ENCODE data around the gene UBLCP1. TPM values are rescaled to one million over a fixed set of nuclear protein-coding genes. Genes with fewer than 3 reads are reported as not detected.
"Not testable (repeated sequence)": the region's sequence is repeated elsewhere in the genome, so short reads cannot be mapped to it uniquely, and the experiment has no call there.

Gene UBLCP1
- total RNA-seq, 1 experiment from 2014 or later, result 32.9 TPM

GRCh38 chr5:159260212-159260611, 2.9 kb upstream of the UBLCP1 start:
- intact Hi-C loops (cut with micrococcal nuclease), result loop anchor here (5.0 kb wide), 1 partner anchor 83 kb away; no protein-coding TSS in a partner anchor
- H3K36me3 ChIP-seq (ENCODE audit: control insufficient read depth in 1 of 2, insufficient read depth in 2 of 2, low read length in 2 of 2); H4K20me1 ChIP-seq (ENCODE audit: insufficient read depth); DNase-seq (ENCODE audit: low read depth, low spot score); CTCF ChIA-PET; H3K4me2 ChIP-seq (ENCODE audit: low read length); H3K9me3 ChIP-seq (ENCODE audit: control insufficient read depth in 1 of 2, insufficient read depth in 1 of 2, low read depth in 1 of 2, low read length in 2 of 2); H3K9ac ChIP-seq (ENCODE audit: low read length); BruUV-seq (replicated peaks); POLR2A ChIA-PET; H3K27ac ChIP-seq (ENCODE audit: low read depth, low read length); H3K9me2 ChIP-seq (ENCODE audit: insufficient read depth); H3K27me3 ChIP-seq (ENCODE audit: insufficient read depth, low read length); ATAC-seq; H3K4me3 ChIP-seq (replicated peaks in 1 of 2; ENCODE audit: low read depth in 1 of 2, low read length in 2 of 2); H2AFZ ChIP-seq (ENCODE audit: low read depth, low read length, poor library complexity, severe bottlenecking); RAD21 ChIA-PET (ENCODE audit: low non-redundant PET in 1 of 2, low total read pairs in 2 of 2, uncharacterized antibody in 2 of 2, unreplicated experiment in 2 of 2): not testable (repeated sequence)
- Histone ChIP-seq H3K79me2 (ENCODE audit: insufficient read depth, low read length) (peaks cover 20% of the 10 kb centered on the region), H3K4me1 (ENCODE audit: control insufficient read depth in 1 of 2, insufficient read depth in 2 of 2, low read length in 2 of 2) (peaks cover 0 to 17% of the 10 kb centered on the region in 2 experiments; a peak in 3 of 4 replicates)

GRCh38 chr5:159262472-159262858, 625 bp upstream of the UBLCP1 start:
- DNase-seq (ENCODE audit: low read depth, low spot score), result peak; percentile 18
- Histone ChIP-seq H3K27me3 (ENCODE audit: insufficient read depth, low read length) (no peaks in the 10 kb centered on the region), H2AFZ (ENCODE audit: low read depth, low read length, poor library complexity, severe bottlenecking) (peak overlapping the region; percentile 59), H3K79me2 (ENCODE audit: insufficient read depth, low read length) (peaks cover 37% of the 10 kb centered on the region), H3K9ac (ENCODE audit: low read length) (peak overlapping the region; percentile 80), H3K4me2 (ENCODE audit: low read length) (peak overlapping the region; percentile 90), H4K20me1 (ENCODE audit: insufficient read depth) (no peaks in the 10 kb centered on the region), H3K9me3 (ENCODE audit: control insufficient read depth in 1 of 2, insufficient read depth in 1 of 2, low read depth in 1 of 2, low read length in 2 of 2) (no peaks in the 10 kb centered on the region), H3K4me1 (ENCODE audit: control insufficient read depth in 1 of 2, insufficient read depth in 2 of 2, low read length in 2 of 2) (peaks cover 0 to 17% of the 10 kb centered on the region in 2 experiments; a peak in 3 of 4 replicates), H3K9me2 (ENCODE audit: insufficient read depth) (no peaks in the 10 kb centered on the region), H3K36me3 (ENCODE audit: control insufficient read depth in 1 of 2, insufficient read depth in 2 of 2, low read length in 2 of 2) (no peaks in the 10 kb centered on the region), H3K27ac (ENCODE audit: low read depth, low read length) (peak overlapping the region; percentile 79), H3K4me3 (replicated peaks in 1 of 2; ENCODE audit: low read depth in 1 of 2, low read length in 2 of 2) (peak overlapping the region; percentile 93 to 98)
- BruUV-seq (replicated peaks), result no TSS peak
- peak; percentile 63 for ATAC-seq
- RAD21 ChIA-PET (ENCODE audit: low non-redundant PET in 1 of 2, low total read pairs in 2 of 2, uncharacterized antibody in 2 of 2, unreplicated experiment in 2 of 2), result no interaction called here
- CTCF ChIA-PET, result no interaction called here
- POLR2A ChIA-PET, result no interaction called here
- intact Hi-C loops (cut with micrococcal nuclease), result loop anchor here (2.0 to 5.0 kb wide), 2 partner anchors 54 to 85 kb away; partner anchors contain the start of gene RNF145
- TF ChIP-seq ATF3 (IDR thresholded peaks at IDR 0.05) (no peak), EZH2 (IDR thresholded peaks at IDR 0.05) (no peak), ZBTB33 (IDR thresholded peaks at IDR 0.05; ENCODE audit: extremely low read depth, insufficient replicate concordance, low read length) (no peak), JUND (IDR thresholded peaks at IDR 0.05) (no peak), FOSL1 (IDR thresholded peaks at IDR 0.05; ENCODE audit: low read depth) (no peak), MAX (IDR thresholded peaks at IDR 0.05) (no peak), CBX3 (IDR thresholded peaks at IDR 0.05; ENCODE audit: low read depth) (no peak), YY1 (IDR thresholded peaks at IDR 0.05; ENCODE audit: extremely low read depth, insufficient replicate concordance, low read depth, low read length) (no peak), TCF7L2 (IDR thresholded peaks at IDR 0.05; ENCODE audit: borderline replicate concordance, extremely low read depth, insufficient read depth, insufficient read length) (no peak), RAD21 (IDR thresholded peaks at IDR 0.05; ENCODE audit: low read depth) (no peak), REST (IDR thresholded peaks at IDR 0.05; ENCODE audit: low read depth) (no peak), SP1 (IDR thresholded peaks at IDR 0.05; ENCODE audit: low read depth) (no peak), ELF1 (IDR thresholded peaks at IDR 0.05; ENCODE audit: borderline replicate concordance, low read depth) (no peak), SRF (IDR thresholded peaks at IDR 0.05; ENCODE audit: low read depth) (no peak), EGR1 (IDR thresholded peaks at IDR 0.05; ENCODE audit: low read depth) (no peak), ZNF274 (IDR thresholded peaks at IDR 0.05; ENCODE audit: low read depth, low read length) (no peak)

Measured in HCT116 (cell line).